Measurements from ENCODE around the gene ZNF614. TPM values are rescaled to one million over a fixed set of nuclear protein-coding genes. Genes with fewer than 3 reads are reported as not detected.
"Not testable (repeated sequence)": the region's sequence is repeated elsewhere in the genome, so short reads cannot be mapped to it uniquely, and the experiment has no call there.

The ZNF614 gene
- total and polyA plus RNA-seq, 3 donors from 2014 or later, result 8.6 to 13.9 (median 13.2) TPM

DNA sequence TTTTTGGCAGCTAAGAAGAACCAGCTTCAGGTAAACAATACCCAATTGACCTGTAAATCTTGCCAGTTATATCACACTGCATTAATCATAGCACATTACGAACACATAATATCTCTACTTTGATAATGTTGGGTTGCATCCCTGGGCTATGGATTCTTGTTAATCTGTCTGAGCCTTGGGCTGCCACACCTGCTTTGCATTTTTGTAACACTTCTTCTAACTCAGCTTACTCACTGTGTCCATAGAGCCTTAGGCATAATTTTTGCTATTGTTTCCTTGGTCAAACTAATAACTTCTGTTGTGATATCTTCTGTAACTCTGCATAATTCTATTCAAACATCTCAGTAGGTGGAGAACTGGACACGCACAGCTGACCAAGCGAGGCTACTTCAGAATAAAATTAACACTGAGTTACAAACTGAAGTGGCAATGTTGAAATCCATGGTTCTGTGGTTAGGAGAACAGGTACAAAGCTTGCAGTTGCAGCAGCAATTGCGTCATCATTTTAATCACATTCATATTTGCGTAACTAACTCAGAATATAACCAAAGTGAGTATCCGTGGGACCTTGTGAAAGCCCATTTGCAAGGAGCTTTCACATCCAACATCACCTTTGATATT lies 48.0 kb downstream of the ZNF614 start:
- no peak for DNase-seq
- Histone ChIP-seq H3K27ac (no peak overlapping the region), H3K9me3 (no peaks in the 10 kb centered on the region)

DNA sequence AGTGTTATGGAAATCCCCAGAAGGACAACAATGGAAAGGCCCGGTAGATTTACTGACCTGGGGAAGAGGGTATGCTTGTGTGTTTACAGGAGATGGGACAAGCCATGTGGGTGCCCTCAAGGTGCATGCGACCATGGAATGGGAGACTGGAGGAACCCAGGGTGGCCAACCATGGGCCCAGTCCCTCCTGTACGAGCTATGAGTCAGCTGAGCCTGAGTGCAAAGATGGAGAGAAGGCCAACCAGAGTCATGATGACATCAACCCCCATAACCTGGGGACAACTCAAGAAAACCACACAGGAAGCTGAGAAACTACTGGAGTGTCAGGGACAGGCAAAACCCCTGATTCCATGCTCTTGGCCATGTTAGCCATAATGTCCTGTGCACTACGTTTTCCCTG lies 49.3 kb downstream of the ZNF614 start:
- no peaks in the 10 kb centered on the region for H3K36me3 ChIP-seq (ENCODE audit: low read depth, missing control alignments)

More for the DNA sequence above, 48.0 kb downstream of the ZNF614 start:
- 79 to 95% methylated on average over 6 of the region's 6 CpGs for WGBS, 2 donors
- peaks cover 9% of the 10 kb centered on the region for H3K4me1 ChIP-seq
- no peaks in the 10 kb centered on the region for H3K27me3 ChIP-seq
- TF ChIP-seq, protein P1, sequence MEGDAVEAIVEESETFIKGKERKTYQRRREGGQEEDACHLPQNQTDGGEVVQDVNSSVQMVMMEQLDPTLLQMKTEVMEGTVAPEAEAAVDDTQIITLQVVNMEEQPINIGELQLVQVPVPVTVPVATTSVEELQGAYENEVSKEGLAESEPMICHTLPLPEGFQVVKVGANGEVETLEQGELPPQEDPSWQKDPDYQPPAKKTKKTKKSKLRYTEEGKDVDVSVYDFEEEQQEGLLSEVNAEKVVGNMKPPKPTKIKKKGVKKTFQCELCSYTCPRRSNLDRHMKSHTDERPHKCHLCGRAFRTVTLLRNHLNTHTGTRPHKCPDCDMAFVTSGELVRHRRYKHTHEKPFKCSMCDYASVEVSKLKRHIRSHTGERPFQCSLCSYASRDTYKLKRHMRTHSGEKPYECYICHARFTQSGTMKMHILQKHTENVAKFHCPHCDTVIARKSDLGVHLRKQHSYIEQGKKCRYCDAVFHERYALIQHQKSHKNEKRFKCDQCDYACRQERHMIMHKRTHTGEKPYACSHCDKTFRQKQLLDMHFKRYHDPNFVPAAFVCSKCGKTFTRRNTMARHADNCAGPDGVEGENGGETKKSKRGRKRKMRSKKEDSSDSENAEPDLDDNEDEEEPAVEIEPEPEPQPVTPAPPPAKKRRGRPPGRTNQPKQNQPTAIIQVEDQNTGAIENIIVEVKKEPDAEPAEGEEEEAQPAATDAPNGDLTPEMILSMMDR (IDR thresholded peaks at IDR 0.05), result no peak
- TF ChIP-seq POLR2A (IDR thresholded peaks at IDR 0.05), result no peak
- H3K4me3 ChIP-seq, result no peak overlapping the region
- intact Hi-C loops (cut with DNase I; ENCODE audit: low total_unique reads), result no loop called here
- H3K36me3 ChIP-seq (ENCODE audit: low read depth, missing control alignments), result no peaks in the 10 kb centered on the region

DNA sequence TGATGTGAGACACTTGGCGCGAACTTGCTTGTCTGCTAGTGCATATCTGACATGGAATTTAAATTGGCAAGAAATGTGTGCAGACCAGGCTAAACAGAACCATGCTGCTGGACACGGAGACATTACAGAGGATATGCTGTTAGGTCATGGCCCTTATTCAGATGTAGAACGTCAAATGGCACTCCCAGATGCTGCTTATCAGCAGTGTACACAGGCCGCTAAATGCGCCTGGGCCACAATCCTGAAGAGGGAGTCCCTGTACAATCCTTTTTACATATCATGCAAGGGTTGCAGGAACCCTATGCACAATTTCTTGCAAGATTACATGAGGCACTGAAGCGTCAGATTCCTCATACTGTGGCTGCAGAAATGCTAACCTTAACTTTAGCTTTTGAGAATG lies 50.8 kb downstream of the ZNF614 start:
- TF ChIP-seq, protein P1 (IDR thresholded peaks at IDR 0.05), result no peak
- TF ChIP-seq POLR2A (IDR thresholded peaks at IDR 0.05), result no peak
- Histone ChIP-seq H3K36me3 (ENCODE audit: low read depth, missing control alignments) (no peaks in the 10 kb centered on the region), H3K27me3 (no peaks in the 10 kb centered on the region), H3K27ac (no peak overlapping the region), H3K4me3 (no peak overlapping the region), H3K9me3 (no peaks in the 10 kb centered on the region), H3K4me1 (peaks cover 3% of the 10 kb centered on the region)
- 60 to 84% methylated on average over 6 to 7 of the region's 7 CpGs for WGBS, 2 donors
- DNase-seq, result no peak
- intact Hi-C loops (cut with DNase I; ENCODE audit: low total_unique reads), result no loop called here

More for the DNA sequence above, 49.3 kb downstream of the ZNF614 start:
- intact Hi-C loops (cut with DNase I; ENCODE audit: low total_unique reads), result no loop called here
- Histone ChIP-seq H3K27ac (no peak overlapping the region), H3K9me3 (no peaks in the 10 kb centered on the region), H3K4me3 (no peak overlapping the region), H3K4me1 (peaks cover 9% of the 10 kb centered on the region), H3K27me3 (no peaks in the 10 kb centered on the region)
- TF ChIP-seq, protein P1 (IDR thresholded peaks at IDR 0.05), result no peak
- TF ChIP-seq POLR2A (IDR thresholded peaks at IDR 0.05), result no peak
- WGBS, 2 donors, result 91 to 97% methylated on average over 4 of the region's 4 CpGs
- DNase-seq, result no peak

DNA sequence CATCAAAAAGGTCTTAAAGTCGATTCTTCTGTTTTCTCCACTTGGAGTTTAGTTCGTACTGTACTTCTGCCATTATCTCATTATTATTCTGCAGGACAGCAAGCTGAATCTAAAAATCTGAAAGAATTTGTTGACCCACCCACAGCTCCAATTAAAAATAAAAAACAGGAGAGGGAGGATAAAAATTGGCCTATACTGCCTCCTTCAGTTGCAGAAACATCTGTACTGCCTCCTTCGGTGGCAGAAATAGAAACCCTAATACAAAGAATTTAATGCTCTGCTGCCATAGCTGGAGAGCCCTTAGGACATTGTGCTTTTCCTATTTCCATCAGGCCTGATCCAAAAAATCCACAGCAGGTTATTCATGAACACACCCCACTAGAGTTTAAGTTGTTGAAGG lies 51.3 kb downstream of the ZNF614 start:
- no peak for TF ChIP-seq POLR2A (IDR thresholded peaks at IDR 0.05)
- TF ChIP-seq, protein P1 (IDR thresholded peaks at IDR 0.05), result no peak
- H3K27ac ChIP-seq, result no peak overlapping the region
- intact Hi-C loops (cut with DNase I; ENCODE audit: low total_unique reads), result no loop called here
- no peaks in the 10 kb centered on the region for H3K9me3 ChIP-seq
- H3K4me3 ChIP-seq, result no peak overlapping the region
- H3K4me1 ChIP-seq, result no peaks in the 10 kb centered on the region
- H3K27me3 ChIP-seq, result no peaks in the 10 kb centered on the region
- H3K36me3 ChIP-seq (ENCODE audit: low read depth, missing control alignments), result no peaks in the 10 kb centered on the region
- WGBS, 2 donors, result 84 to 88% methylated on average over 3 of the region's 3 CpGs
- DNase-seq, result no peak

DNA sequence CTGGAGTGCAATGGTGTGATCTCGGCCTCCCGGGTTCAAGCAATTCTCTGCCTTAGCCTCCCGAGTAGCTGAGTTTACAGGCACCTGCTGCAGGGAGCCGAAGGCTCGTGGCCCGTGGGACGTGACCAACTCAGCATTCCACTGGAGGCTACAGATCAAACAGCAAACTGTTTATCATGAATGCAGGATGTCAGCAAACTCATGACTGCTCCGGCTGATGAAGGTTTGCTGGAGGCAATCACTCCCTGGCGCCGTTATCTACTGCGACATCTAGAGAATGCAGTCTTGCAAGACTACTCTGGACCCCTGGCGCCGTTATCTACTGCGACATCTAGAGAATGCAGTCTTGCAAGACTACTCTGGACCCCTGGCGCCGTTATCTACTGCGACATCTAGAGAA lies 52.4 kb downstream of the ZNF614 start:
- intact Hi-C loops (cut with DNase I; ENCODE audit: low total_unique reads); H3K36me3 ChIP-seq (ENCODE audit: low read depth, missing control alignments); H3K27ac ChIP-seq; H3K27me3 ChIP-seq; H3K4me3 ChIP-seq; DNase-seq; H3K9me3 ChIP-seq; H3K4me1 ChIP-seq: not testable (repeated sequence)
- 96% methylated on average over 17 of the region's 17 CpGs for WGBS, 2 donors
